HG03457 (cell line): ENCODE measurements around the gene LRP5.

ENCODE experiments used
- ATAC-seq: cut with Tn5 transposase; IDR thresholded peaks from one replicate; pipeline ENCODE4 v1.9.1; 2021; ENCODE audit warnings: moderate number of reproducible peaks; ENCODE audit not compliant: unreplicated experiment

LRP5 gene

DNA sequence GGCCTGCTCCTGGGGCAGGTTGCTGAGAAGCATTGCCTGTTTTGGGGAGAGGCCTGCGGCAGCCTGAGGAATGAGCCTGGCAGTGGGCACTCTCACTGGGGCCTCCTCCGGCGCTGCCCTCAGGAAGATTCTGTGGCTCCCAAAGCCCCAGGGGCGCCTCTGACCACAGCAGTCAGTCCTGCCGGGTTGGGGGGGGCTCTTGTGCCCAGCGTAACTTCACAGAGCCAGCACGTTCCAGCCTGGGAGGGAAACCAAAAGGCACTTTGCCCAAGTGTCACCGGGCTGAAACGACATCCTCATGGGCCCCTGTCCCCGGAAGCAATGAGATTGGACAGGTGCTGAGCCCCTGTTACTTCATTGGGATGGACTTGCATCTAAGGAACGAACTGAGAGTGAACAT, 4.3 kb upstream of the LRP5 start:
- no peak for ATAC-seq

DNA sequence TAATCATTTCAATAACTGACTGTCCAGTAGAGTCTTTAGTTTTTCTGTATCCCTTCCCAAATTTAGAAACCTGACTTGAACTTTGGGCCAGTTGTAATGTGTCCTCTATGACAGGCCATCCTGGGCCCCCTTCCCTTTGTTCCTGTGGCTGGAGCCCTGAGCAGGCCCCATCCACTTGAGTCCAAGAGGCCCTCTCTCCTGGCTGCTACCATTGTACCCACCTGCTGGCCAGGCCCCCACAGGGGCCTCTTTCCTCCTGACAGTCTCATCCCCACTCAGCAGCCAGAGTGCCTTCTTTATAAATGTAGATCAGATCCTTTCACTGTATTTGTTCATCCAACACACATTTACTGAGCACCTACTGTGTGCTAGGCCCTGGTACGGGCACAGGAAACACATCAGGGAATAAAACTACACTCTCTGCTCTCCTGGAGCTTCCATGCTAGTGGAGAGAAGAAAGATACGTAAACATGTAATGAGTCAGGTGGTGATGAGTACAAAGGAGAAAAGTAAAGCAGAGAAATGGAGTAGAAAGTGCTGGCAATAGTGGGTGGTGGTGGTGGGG, 2.7 kb upstream of the LRP5 start:
- ATAC-seq = no peak

DNA sequence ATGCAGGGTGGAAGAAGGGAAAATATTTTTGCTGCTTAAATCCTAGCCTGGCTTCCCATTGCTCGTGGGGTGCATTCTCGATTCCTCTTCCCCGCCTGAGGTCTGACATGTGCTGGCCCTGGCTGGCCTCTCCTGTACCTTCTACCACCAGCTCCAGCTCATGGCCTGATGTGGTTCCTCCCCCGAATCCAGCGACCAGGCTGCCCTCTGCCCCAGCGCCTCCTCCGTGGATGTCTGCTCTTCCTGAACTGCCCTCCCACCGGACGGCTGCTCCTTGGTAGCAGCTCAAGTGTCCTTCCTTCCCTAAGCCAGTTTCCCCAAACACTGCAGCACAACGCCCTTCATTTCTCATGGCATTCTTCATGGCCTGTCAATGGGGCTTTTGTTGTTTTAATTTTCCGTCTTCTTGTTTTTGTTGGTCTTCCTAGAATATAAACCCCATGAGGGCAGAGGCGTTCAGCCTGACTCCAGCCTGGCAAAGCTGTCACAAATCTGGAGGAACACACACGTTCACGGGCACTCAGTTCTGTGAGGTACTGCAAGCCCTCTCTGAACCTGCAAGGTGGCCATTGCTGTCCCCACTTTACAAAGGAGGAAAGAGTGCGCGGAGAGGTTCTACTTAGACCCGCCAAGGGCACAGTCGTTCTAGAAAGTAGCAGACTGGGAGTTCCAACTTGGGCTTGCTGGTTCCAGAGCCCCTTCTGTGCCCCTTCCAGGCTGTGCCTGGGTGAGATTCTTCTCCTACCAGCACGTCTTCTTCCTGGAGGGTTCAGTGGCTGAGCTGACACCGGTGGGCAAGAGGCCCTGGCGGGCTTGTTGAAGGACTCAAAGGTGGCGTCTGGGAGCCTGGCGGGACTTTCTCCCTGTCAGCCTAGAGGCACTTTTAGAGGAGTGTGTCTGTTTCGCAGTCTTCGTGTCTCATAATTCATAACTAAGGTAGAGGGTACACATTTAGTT, 953 bp upstream of the LRP5 start:
- ATAC-seq = no peak

DNA sequence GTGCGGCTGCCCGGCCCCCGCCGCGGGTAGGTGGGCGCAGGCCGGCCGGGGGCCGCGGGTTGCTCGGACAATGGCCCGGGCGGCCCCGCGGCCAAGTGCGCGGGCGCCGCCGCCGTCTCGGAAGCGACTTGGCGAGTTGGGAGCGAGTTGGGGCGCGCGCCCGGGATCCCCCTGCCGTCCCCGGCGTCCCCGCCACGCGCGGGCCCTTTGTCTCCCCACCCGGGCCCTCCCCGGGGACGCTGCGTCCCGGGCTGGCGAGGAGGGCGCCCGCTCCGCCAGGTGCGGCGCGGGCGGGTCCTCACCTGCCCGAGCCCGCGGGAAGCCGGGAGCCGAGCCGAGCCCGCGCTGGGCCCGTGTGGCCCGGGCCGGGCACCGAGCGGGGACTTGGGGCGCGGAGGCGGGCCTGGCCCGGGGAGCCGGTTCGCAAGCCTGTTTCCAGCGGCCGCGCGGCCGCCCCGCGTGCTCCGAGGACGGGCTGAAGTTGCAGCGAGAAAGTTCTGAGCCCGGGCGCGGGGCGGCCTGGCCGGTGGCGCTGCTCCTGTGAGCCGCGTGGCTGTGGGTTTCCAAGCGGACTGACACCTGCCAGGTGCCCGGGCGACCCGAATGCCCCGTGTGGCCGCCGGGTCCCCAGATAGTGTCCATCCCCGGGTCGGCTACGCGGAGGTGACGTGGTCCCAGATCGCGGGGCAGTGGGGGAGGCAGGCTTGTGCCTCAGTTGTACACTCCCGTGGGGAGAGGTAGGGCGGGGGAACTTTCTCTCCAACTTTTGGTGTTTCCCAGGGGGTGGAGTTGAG, 586 bp downstream of the LRP5 start:
- no peak for ATAC-seq

DNA sequence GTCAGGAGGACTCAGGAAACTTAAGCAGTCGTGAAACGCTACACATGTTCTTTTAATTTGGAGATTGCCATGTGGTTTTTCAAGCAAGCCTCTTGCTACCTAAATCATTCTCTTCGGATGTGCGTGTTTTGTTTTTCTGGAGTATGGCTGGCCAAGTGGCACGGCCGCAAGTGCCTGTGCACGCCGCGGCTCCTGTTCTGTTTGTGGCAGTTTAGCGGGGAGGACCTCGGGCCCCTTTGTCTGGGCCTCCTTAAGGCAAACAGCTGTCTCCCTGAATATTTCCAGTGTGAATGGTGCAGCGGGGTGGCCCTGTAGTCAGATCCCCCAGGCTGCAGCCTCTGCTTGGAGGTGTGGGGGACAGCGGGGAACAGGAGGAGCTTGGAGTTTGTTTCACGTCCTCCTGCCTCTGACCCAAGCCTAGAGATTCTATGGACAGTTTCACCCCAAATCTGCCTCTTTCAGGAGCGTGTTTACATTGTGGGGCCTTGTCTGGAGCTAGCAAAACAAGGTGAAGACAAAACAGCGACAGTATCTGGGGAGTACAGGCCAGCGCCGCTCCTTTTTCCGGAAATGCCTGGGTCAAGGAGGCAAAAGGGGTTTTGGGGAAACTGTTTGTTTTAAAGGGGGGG, 1.3 kb downstream of the LRP5 start:
- ATAC-seq = no peak

DNA sequence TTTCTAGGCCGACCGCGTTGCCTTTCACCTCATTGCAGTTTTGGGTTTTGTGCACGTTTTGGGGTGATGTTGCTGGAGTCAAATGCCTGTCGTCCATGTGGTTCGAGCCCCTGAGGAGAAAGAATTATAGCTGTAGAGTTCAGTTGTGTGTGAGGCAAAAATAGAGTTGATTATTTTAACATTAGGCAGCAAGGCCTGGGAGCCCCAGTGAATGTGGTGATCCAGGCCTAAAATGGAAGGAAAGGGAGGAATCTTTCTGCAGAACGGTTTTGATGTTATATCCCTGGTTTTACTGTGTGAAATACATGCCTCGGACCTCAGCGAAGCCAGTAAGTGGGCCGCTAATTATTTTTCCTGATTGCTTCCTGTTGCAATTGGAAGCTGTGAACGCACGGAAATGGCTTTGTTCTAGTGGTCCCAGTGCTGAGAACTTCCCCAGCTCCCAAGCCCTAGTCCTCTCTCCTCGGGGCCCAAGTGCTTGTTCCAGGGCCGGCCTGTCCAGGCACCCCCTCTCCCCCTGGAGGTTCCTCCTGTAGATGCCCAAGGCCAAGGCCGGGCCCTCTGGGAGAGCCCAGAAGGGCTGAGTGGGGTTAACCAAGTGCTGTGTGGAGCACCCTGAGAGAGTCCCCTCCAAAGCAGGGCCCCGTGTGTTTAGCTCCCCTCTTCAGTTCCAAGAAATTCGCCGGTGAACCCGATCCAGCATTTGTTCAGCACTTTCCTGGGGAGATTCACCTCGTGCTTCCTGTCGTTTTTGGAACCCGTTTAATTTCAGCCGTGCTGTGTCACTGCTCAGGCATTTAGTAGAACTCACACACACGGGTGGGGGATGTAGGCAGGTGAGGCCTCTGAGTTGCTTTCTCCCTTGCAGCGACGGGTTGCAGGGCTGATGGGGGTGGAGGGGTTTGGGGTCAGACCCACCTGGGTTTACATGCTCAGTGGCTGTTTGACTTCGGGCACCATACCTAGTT, 2.1 kb downstream of the LRP5 start:
- no peak for ATAC-seq

DNA sequence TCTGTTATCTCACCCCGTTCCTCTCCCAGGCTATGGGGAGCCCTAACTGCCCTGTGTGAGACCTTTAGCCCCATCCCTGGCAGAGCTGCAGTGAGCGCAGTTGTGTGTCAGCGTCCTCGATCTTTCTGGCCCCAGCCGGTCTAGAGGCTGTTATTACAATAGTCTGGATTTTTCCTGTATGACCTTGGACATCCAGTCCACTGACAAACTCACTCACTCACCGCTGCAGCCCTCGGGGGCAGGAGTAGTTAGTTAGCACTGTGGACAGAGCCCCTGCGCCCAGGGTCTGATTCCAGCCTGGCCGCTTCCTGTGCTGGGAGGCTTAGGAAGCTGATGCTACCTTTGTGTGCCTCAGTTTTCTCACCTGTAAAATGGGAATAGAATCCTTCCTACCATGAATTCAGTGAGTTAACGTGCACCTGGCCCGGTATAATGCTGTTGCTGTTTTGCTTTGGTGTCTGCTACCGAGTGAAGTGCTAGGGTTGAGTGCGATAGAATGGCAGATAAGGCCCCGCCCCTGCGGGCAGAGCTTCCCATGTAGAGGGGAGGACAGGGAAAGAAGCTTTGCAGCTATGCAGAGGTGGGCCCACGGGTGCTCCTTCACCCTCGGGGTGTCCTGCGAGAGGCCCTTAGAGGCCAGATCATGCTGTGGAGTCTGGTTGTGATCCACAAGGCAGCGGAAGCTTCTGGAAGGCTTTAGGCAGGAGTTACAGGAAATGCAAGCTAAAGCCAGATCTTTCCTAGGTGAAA, 3.0 kb downstream of the LRP5 start:
- no peak for ATAC-seq

DNA sequence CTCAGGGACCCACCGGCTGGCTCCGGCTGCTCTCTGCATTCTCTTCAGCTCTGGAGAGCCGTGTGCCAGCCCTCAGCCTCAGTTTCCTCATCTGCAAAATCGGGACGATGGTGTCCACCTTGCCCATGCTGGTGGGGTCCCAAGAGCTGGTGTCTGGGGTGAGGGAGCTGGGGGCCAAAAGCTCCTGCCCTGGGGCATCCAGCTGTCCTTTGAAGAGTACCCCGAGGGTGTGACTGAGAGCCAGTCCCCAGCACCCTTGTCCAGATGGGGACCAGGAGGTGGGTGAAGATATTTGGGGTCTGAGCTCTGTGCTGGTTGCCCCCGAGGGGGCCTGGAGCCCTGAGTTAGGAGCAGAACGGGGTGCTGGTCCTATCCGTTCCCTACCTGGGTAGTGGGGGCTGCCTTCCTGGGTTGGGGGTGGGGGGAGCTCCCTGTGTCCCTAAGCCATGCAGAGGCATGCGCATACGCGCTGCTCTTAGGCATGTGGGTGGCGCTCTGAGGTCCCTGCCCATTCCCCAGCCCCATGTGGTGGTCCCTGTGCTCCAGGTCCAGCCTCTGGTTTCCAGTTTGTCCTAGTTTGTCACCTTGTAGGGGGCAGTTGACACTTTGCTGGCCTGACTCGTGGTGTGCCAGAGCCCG, 4.9 kb downstream of the LRP5 start:
- no peak for ATAC-seq

DNA sequence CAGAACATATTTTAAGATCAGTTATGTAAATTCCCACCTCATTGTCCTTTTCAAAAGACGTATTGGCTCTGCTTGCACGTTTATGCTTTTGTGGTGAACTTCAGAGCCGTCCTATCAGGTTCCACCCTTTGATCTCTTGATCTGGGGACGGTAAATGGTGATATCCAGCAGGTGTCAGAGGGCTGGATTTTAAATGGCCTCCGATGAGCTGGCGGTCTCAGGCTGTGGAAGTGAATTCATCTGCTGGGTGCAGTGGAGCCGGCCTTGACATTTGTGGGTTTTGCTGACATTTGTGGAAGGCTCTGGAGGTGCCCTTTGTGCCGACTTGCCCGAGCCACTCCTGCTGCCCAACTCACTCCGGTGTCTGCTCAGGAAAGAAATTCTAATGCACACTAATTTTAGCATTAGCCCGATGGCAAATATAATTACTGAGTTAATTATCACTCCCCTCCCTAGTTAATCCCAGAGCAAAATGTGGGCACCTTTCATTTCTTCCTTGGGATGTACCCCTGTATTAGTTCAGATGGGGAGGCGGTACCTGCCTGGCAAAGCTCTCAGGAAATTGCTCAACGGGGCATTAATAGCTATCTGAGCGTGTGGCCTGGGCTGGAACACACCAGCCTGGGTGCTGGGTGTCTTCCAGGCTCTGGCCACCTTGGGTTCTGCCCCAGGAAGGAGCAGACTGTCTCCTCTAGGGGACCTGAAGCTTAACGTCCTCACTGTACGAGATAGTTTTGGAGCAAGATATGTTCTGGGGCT, 9.1 kb downstream of the LRP5 start:
- no peak for ATAC-seq

DNA sequence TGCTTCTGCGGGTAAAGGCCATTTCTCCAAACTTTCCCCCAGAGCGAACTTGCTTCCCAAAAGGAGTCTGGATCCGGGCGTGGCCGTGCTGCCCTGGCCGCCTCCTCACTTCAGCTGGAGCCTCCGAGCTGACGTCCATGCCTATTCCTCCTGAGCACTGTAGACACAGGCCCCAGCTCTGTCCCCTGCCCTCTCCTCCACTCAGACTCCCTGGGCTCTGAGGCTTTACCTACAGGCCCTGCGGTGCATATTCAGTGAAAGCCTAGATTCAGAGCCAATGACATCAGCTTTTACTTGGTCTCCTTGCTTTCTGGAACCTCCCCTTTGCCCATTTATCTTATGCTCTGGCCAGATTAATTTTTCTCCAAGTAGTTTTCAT, 9.7 kb downstream of the LRP5 start:
- ATAC-seq = no peak

DNA sequence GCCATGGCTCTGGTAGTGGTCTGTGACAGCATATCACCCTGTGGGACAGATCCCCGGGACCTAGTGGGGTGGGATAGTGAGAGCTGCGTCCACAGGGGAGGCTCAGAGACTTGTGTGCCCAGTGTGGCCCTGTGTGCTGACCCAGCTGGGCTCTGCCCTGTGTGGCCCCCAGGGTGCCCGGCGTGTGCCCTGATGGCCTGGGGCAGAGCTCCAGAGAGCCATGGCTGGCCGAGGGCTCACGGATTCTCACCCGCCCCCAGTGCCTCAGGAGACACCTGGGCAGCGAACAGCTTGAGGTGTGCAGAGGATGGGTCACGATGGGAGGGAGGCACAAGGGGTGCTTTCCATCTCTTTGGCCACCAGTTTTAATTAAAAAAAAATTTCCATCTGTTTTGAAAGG, 11.8 kb downstream of the LRP5 start:
- no peak for ATAC-seq

DNA sequence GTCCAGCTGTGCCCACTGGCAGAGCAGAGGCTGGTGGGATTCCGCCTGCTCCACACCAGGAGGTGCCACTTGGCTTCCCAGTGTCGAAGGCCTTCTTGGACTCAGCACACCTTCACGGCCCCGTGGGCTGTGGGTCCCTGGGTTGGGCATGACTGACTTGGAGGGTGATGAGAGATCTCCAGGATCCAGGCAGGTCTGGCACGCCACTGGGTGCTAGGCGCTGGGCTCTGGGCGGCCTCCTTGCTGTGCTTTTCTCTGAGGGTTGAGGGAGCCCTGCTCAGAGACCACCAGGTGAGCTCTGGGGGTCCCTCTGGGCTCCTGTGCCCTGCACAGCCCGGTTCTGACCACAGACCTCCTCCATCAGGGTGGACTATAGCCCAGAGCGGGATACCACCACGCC, 12.3 kb downstream of the LRP5 start:
- no peak for ATAC-seq

DNA sequence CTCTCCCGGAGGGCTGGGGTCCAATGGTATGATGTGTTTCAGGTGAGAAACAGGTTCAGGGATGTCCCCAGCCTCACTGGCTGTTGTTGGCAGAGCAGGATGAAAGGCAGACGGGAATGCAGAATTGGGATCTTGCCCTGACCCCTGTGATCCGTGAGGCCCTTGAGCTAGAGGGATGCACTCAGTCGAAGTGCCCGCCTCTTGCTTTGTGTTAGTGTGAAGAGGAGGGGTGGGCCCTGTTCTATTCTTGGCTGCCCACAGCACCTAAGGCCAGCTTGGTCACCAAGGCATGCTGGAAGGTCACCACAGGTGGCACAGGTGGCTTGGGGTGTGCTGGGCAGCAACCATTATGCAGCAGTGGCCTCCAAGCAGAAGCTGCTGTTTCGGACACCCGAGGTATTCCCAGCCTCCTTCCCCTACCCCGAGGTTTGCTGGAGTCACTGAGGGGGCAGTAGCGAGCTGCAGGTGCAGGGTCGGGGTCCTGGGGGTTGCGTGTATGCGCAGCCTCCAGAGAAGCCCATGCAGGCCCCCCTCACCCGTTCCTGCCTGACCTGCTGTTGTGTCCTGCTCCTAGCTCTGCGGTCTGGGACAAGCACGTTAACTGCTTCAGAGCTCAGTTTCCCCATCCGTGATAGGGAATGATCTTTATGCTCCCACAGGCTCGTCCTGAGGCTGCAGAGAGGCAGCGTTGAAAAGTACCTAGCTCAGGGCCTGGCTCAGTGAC, 13.0 kb downstream of the LRP5 start:
- ATAC-seq = no peak

DNA sequence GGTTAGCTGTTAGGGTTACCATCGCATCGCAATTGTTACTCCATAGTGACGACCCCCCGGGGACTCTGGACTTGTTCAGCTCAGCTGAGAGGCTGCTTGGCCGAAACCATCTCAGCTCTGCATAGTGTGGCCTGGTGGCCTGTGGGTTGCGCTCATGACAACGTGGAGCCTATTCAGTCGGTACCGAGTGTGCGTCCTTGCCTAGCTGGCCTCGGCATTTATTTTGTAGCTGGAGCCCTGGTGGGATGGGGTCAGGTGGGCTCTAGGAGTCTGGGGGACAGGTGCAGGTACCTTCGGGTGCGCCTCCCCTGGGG, 13.5 kb downstream of the LRP5 start:
- ATAC-seq = no peak

DNA sequence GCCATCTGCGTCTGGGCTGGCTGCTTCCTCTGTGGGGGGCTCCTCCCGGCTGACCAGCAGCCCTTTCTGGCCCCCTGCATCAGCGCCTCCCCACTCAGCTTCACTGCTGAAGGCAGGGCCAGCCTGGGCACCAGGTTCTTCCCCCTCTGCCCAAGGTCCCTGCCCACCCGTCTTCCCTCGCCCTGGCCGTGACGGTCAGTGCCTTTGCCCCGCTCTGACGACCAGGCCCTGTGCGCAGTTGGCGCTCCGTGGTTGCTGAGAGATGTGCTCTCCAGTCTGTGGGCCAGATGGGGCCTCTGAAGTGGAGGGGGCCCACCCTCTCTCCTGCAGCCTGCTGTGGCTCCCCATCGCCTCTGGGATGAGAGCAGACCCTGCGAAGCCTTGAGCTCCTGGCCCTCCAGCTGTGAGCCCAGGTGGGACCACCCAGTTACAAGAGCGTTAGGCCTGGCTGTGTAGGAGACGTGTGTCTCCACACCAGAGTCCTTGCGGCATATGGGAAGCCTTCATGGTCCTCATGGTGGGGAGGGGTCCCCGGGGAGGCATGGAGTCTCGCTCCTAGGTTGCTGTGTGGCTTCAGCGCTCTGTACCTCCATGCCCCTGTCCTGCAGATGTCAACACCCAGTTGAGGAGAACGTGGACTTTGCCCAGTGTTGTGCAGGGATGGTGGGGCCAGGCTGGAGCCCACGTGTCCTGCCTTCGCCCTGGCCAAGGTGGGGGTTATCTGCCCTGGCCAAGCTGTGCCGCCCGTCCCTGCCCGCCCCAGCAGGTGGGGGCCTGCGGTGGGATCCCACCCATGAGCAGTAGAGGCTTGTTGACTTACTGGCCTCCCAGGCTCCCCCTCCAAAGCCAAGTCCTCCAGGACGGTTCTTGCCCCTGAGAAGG, 14.2 kb downstream of the LRP5 start:
- no peak for ATAC-seq

DNA sequence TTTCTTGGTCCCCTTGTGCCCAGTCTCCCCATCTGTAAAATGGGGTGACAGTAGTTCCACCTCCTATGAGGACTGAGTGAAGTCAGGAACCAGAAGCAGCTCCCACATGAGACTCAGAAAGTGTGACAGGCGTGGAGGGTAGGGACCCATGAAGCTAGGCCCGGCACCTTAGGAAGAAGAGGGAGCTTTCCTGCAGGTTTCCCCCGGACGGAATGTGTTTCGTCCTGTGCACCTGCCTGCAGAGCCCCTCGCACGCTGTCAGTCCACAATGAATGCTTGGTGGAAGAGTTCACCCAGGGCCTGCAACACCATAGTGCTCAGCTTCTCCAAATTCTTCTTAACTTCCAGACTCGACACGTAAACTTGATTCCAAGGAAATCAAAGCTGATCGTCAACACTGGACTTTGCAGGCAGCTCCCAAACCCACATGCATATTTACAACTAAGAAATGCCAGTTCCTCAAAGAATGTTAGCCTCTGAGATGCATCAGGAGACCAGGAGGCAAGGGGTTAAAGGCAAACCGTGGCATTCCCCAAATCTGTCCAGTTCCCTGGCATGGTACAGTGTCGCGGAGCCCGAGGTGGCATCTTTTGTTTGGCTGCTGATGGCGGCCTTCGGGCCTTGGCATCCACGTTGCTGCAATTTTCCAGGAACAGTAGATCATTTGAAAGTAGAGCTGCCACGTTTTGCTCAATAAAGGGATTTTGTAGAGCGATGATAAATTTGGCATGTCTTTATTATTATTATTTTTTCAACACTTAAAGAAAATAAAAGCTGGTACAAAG, 15.4 kb downstream of the LRP5 start:
- no peak for ATAC-seq
